Mesendoderm (in vitro differentiated cells): ENCODE data around the gene GREB1L.
"Not testable (repeated sequence)": the region's sequence is repeated elsewhere in the genome, so short reads cannot be mapped to it uniquely, and the experiment has no call there.

Experiments used
- DNase-seq: peaks from one replicate; pipeline ENCODE4 v3.0.0; 2013
- H2AK5ac ChIP-seq: 2 replicates; pipeline ENCODE4 v1.6.1; 2013; ENCODE audit warnings: low read length, inconsistent platforms
- H2BK120ac ChIP-seq: 2 replicates; pipeline ENCODE4 v1.6.1; 2013; ENCODE audit warnings: low read depth, mild to moderate bottlenecking, low read length, moderate library complexity, mixed read lengths
- H2BK15ac ChIP-seq: replicated peaks from 2 replicates; pipeline ENCODE4 v1.6.1; 2013; ENCODE audit warnings: low read depth, mild to moderate bottlenecking, moderate library complexity
- H2BK5ac ChIP-seq: 2 replicates; pipeline ENCODE4 v1.6.1; 2013; ENCODE audit warnings: low read length, inconsistent platforms
- H3K18ac ChIP-seq: 2 replicates; pipeline ENCODE4 v1.6.1; 2013; ENCODE audit warnings: mild to moderate bottlenecking, low read length, mixed read lengths
- H3K23ac ChIP-seq: one replicate; pipeline ENCODE4 v1.6.1; 2013; ENCODE audit warnings: low read length
- H3K27ac ChIP-seq: 2 replicates; pipeline ENCODE4 v1.5.1; 2013; ENCODE audit warnings: low read depth, mild to moderate bottlenecking, inconsistent platforms, low read length, moderate library complexity
- H3K27me3 ChIP-seq: 2 replicates; pipeline ENCODE4 v1.6.1; 2013; ENCODE audit warnings: low read length, control low read depth, mild to moderate bottlenecking, inconsistent platforms; ENCODE audit not compliant: insufficient read depth, poor library complexity
- H3K36me3 ChIP-seq: 2 replicates; pipeline ENCODE4 v1.6.1; 2013; ENCODE audit warnings: low read length, inconsistent platforms; ENCODE audit not compliant: control insufficient read depth, insufficient read depth
- H3K4ac ChIP-seq: one replicate; pipeline ENCODE4 v1.6.1; 2013; ENCODE audit warnings: low read depth, mild to moderate bottlenecking, low read length, moderate library complexity
- H3K4me1 ChIP-seq: 2 replicates; pipeline ENCODE4 v1.6.1; 2013; ENCODE audit warnings: low read depth, low read length, inconsistent platforms; ENCODE audit not compliant: control insufficient read depth
- H3K4me2 ChIP-seq: 2 replicates; pipeline ENCODE4 v1.6.1; 2013; ENCODE audit warnings: low read length
- H3K4me3 ChIP-seq: 2 replicates; pipeline ENCODE4 v1.5.1; 2013; ENCODE audit warnings: mild to moderate bottlenecking, low read length
- H3K56ac ChIP-seq: one replicate; pipeline ENCODE4 v1.6.1; 2013; ENCODE audit warnings: low read length
- H3K79me1 ChIP-seq: 2 replicates; pipeline ENCODE4 v1.6.1; 2013; ENCODE audit warnings: low read length, inconsistent platforms
- H3K79me2 ChIP-seq: 2 replicates; pipeline ENCODE4 v1.6.1; 2013; ENCODE audit warnings: mild to moderate bottlenecking, low read length; ENCODE audit not compliant: control insufficient read depth, insufficient read depth
- H3K9ac ChIP-seq: 2 replicates; pipeline ENCODE4 v1.6.1; 2013; ENCODE audit warnings: low read length, inconsistent platforms
- H4K5ac ChIP-seq: one replicate; pipeline ENCODE4 v1.6.1; 2013; ENCODE audit warnings: low read length
- H4K8ac ChIP-seq: one replicate; pipeline ENCODE4 v1.6.1; 2013; ENCODE audit warnings: low read depth, mild to moderate bottlenecking, control low read depth, low read length, moderate library complexity
- WGBS: extraction: QIAGEN DNeasy Blood & Tissue Kit; methylation state at CpG from one replicate; pipeline ENCODE4 v1.1.7; 2013; ENCODE audit warnings: low lambda C conversion rate, missing lambda C conversion rate; ENCODE audit not compliant: insufficient coverage; ENCODE audit errors: extremely low coverage; 5-methylcytosine and 5-hydroxymethylcytosine counted together

The GREB1L gene

GRCh38 chr18:21307578-21307977 is 65.5 kb downstream of the GREB1L start:
- Histone ChIP-seq H3K18ac (no peak overlapping the region), H3K4me3 (no peak overlapping the region), H3K4me1 (peaks cover 8% of the 10 kb centered on the region), H3K23ac (no peak overlapping the region), H4K8ac (no peak overlapping the region), H3K56ac (no peak overlapping the region), H2AK5ac (no peak overlapping the region), H3K4me2 (no peak overlapping the region), H3K79me2 (no peaks in the 10 kb centered on the region), H3K27me3 (no peaks in the 10 kb centered on the region), H4K5ac (no peak overlapping the region), H3K4ac (no peak overlapping the region), H2BK120ac (no peak overlapping the region), H2BK15ac (no peak overlapping the region), H3K36me3 (no peaks in the 10 kb centered on the region), H3K79me1 (no peaks in the 10 kb centered on the region), H3K27ac (no peak overlapping the region), H3K9ac (no peak overlapping the region), H2BK5ac (no peak overlapping the region)
- DNase-seq: no peak
- no CpG with 5 or more reads among the region's 7 CpGs for WGBS

DNA sequence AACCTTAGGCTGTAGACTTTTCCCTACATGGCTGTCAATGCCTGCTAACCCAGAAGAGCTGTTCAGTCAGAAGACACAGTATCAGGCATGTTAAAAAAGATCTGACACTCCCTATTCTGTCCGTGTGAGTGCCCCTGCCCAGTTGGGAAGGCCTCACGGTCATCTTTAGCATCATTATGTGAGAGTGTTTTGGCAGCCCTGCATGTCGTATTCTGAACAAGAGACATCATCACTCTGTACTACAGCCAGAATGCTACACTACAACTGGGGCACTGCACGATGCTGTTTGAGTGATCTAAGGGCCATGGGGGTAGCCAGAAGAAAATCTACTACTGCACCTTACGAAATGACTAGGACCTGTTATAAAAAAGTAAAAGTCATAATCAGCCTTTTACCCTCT is 67.2 kb downstream of the GREB1L start:
- no peak overlapping the region for H2BK15ac ChIP-seq
- H3K36me3 ChIP-seq: no peaks in the 10 kb centered on the region
- H3K4me2 ChIP-seq: no peak overlapping the region
- no peaks in the 10 kb centered on the region for H3K79me1 ChIP-seq
- H4K5ac ChIP-seq: no peak overlapping the region
- H3K4me3 ChIP-seq: no peak overlapping the region
- H4K8ac ChIP-seq: no peak overlapping the region
- H3K4me1 ChIP-seq: peaks cover 5% of the 10 kb centered on the region
- H3K27me3 ChIP-seq: no peaks in the 10 kb centered on the region
- no peaks in the 10 kb centered on the region for H3K79me2 ChIP-seq
- no peak overlapping the region for H2BK5ac ChIP-seq
- H3K27ac ChIP-seq: no peak overlapping the region
- H3K9ac ChIP-seq: no peak overlapping the region
- no peak overlapping the region for H3K56ac ChIP-seq
- H3K18ac ChIP-seq: no peak overlapping the region
- no peak overlapping the region for H3K4ac ChIP-seq
- H2BK120ac ChIP-seq: no peak overlapping the region
- H3K23ac ChIP-seq: no peak overlapping the region
- DNase-seq: no peak
- no CpG with 5 or more reads among the region's 5 CpGs for whole genome bisulfite sequencing
- no peak overlapping the region for H2AK5ac ChIP-seq

DNA sequence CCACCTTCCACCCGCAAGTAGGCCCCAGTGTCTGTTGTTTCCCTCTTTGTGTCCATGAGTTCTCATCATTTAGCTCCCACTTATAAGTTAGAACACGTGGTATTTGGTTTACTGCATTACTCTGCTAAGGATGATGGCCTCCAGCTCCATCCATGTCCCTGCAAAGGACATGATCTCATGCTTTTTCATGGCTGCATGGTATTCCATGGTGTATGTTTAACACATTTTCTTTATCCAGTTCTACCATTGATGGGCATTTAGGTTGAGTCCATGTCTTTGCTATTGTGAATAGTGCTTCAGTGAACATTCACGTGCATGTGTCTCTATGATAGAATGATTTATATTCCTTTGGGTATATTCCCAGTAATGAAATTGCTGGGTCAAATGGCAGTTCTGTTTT is 69.9 kb downstream of the GREB1L start:
- H3K79me1 ChIP-seq, H3K56ac ChIP-seq, H3K27ac ChIP-seq, H3K4me3 ChIP-seq, H3K79me2 ChIP-seq, H3K4me2 ChIP-seq, H2BK120ac ChIP-seq, H3K23ac ChIP-seq, H2AK5ac ChIP-seq, H2BK5ac ChIP-seq, H3K9ac ChIP-seq, DNase-seq, H3K36me3 ChIP-seq, H3K4ac ChIP-seq, H3K18ac ChIP-seq, H4K8ac ChIP-seq, H3K27me3 ChIP-seq, H2BK15ac ChIP-seq, H4K5ac ChIP-seq, H3K4me1 ChIP-seq: not testable (repeated sequence)
- WGBS: no CpG with 5 or more reads among the region's 3 CpGs

GRCh38 chr18:21313576-21313975 is 71.5 kb downstream of the GREB1L start:
- no peaks in the 10 kb centered on the region for H3K79me1 ChIP-seq
- no peak overlapping the region for H3K56ac ChIP-seq
- H3K4me1 ChIP-seq: no peaks in the 10 kb centered on the region
- no peak overlapping the region for H3K9ac ChIP-seq
- no peaks in the 10 kb centered on the region for H3K36me3 ChIP-seq
- H3K27me3 ChIP-seq: no peaks in the 10 kb centered on the region
- no peak for DNase-seq
- no peak overlapping the region for H3K23ac ChIP-seq
- H2AK5ac ChIP-seq: no peak overlapping the region
- WGBS: no CpG with 5 or more reads among the region's 1 CpG
- no peak overlapping the region for H3K18ac ChIP-seq
- no peak overlapping the region for H3K27ac ChIP-seq
- H2BK5ac ChIP-seq: no peak overlapping the region
- H2BK15ac ChIP-seq: no peak overlapping the region
- H2BK120ac ChIP-seq: no peak overlapping the region
- no peak overlapping the region for H4K8ac ChIP-seq
- no peak overlapping the region for H3K4me2 ChIP-seq
- no peak overlapping the region for H4K5ac ChIP-seq
- H3K79me2 ChIP-seq: no peaks in the 10 kb centered on the region
- H3K4me3 ChIP-seq: no peak overlapping the region
- no peak overlapping the region for H3K4ac ChIP-seq

DNA sequence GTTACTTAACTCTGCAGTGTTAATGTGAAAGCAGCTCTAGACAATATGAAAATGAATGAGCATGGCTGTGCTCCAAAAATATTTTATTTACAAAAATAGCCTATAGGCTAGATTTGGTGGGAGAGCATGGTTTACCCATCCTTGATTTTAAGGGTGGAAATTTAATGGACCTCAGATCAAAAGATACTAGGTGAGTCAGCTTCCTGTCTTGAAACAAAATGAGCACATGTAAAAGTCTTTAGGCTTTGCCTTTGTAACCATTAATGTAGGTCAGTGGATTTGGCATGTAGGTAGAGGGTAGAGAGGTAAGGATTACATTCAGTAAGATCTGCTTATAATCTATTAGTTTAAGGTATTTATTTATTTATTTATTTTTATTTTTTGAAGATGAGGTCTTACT is 72.7 kb downstream of the GREB1L start:
- Histone ChIP-seq H3K56ac (no peak overlapping the region), H3K27ac (no peak overlapping the region), H3K4ac (no peak overlapping the region), H3K4me1 (no peaks in the 10 kb centered on the region), H2BK15ac (no peak overlapping the region), H3K4me3 (no peak overlapping the region), H4K8ac (no peak overlapping the region), H3K4me2 (no peak overlapping the region), H3K79me1 (no peaks in the 10 kb centered on the region), H3K18ac (no peak overlapping the region), H2BK5ac (no peak overlapping the region), H4K5ac (no peak overlapping the region), H2AK5ac (no peak overlapping the region), H3K36me3 (no peaks in the 10 kb centered on the region), H2BK120ac (no peak overlapping the region), H3K27me3 (no peaks in the 10 kb centered on the region), H3K23ac (no peak overlapping the region), H3K9ac (no peak overlapping the region), H3K79me2 (no peaks in the 10 kb centered on the region)
- no peak for DNase-seq

- not testable (repeated sequence) for H3K79me2 ChIP-seq, H3K56ac ChIP-seq, H2BK15ac ChIP-seq, H3K79me1 ChIP-seq, H3K27me3 ChIP-seq, H3K4me3 ChIP-seq, H3K9ac ChIP-seq, H2BK120ac ChIP-seq, DNase-seq, H3K36me3 ChIP-seq, H3K18ac ChIP-seq, H2AK5ac ChIP-seq, H2BK5ac ChIP-seq, H4K5ac ChIP-seq, H3K4me2 ChIP-seq, H4K8ac ChIP-seq, H3K4ac ChIP-seq, H3K23ac ChIP-seq, H3K4me1 ChIP-seq, H3K27ac ChIP-seq
- WGBS: no CpG with 5 or more reads among the region's 5 CpGs
Observed at GRCh38 chr18:21315126-21315525, 73.1 kb downstream of the GREB1L start.
